ENCODE results near the gene TXNDC11.

TXNDC11 gene

DNA sequence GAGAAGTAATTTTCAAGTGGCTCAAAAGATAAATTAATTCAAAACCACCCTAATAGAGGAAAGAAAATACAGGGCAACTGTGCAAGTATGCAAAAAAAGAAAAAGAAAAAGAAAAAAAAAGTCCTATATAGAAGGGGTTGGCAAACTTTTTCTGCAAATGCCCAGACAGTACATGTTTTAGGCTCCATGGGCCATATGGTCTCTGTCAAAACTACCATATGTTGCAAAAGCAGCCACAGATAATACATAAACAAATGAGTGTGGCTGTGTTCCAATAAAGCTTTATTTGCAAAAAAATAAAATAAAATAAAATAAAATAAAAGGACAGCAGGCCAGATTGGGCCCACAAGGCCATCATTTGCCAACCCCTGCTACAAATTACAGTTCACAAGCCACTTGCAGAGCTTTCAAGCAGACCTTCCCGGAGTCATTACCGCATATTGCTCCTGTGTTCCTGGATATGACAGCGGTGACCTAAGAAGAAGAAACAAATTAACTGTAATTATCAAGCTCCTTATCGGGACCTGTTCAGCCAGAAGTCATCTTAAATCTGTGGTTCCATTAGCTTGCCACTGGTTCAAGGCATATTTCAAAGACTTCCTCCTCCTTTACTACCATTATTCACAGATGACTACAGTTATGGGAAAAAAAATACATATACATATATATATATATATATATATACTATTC, 38.5 kb upstream of the TXNDC11 start:
- DNase-seq (ENCODE audit: low spot score): no peak
- TF ChIP-seq, protein P1, sequence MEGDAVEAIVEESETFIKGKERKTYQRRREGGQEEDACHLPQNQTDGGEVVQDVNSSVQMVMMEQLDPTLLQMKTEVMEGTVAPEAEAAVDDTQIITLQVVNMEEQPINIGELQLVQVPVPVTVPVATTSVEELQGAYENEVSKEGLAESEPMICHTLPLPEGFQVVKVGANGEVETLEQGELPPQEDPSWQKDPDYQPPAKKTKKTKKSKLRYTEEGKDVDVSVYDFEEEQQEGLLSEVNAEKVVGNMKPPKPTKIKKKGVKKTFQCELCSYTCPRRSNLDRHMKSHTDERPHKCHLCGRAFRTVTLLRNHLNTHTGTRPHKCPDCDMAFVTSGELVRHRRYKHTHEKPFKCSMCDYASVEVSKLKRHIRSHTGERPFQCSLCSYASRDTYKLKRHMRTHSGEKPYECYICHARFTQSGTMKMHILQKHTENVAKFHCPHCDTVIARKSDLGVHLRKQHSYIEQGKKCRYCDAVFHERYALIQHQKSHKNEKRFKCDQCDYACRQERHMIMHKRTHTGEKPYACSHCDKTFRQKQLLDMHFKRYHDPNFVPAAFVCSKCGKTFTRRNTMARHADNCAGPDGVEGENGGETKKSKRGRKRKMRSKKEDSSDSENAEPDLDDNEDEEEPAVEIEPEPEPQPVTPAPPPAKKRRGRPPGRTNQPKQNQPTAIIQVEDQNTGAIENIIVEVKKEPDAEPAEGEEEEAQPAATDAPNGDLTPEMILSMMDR (IDR thresholded peaks at IDR 0.05; ENCODE audit: extremely low read depth, missing control alignments): no peak

DNA sequence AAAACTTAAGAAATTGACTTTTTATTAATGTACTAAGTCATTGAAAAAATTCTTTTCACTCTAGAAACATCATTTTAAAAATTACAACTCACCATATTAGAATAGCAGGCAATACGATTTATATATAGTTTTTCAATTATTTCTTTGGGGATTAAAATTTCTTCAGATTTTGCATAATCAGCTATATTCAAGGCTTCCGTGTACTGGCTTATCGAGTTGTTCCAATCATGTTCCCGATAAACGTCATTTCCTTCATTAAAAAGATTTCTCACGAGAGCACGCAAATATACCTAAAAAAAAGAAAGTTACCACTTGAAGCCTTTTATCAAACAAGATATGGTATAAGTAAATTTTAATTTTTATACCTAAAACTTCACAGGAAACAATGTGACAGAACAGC, 36.4 kb upstream of the TXNDC11 start:
- no peak for DNase-seq (ENCODE audit: low spot score)
- TF ChIP-seq, protein P1 (IDR thresholded peaks at IDR 0.05; ENCODE audit: extremely low read depth, missing control alignments): no peak

DNA sequence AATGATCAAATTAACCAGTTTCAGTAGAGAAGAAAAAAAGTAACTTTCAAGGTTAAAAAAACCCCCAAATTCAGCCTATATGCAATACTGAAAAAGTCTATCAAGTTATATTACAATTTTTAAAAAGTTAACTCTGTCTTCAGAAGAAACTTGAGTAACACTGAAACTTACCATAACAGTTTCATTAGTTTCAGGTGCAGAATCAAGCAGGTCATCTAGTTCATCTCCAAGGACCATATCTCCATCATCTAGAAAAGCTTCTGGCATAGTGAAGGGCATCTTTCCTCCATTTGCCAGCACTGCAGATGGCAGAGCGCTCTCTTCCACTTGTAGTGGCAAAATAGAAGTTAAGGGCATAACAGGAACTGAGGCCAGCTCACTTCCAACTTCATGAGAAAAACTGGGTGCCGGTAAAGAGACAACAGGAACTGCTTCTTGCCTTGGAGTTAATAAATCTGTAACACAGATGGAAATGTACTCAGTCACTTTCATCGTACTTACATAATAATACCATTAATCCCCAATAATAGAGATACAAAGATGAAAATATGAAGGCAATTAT, 31.5 kb upstream of the TXNDC11 start:
- no peak for DNase-seq (ENCODE audit: low spot score)
- TF ChIP-seq, protein P1 (IDR thresholded peaks at IDR 0.05; ENCODE audit: extremely low read depth, missing control alignments): no peak

DNA sequence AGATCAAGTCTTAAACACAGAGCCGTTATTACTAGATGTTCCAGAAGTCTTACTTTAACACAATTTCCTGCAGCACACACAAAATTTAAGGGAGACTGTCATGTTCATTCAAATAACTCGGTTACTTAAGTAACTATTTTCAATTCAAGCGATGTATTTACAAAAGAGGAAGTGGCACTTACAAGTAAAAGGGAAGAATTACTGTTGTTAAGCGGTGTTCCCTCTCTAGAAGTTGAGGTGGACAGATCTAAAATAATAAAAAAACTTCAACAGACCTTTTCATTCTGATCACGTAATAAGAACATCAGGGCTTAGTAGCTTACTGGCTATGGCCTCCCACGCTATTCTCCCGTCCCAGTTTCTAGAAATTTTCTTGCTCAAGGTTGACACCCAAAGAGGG, 26.2 kb upstream of the TXNDC11 start:
- no peak for DNase-seq (ENCODE audit: low spot score)
- TF ChIP-seq, protein P1 (IDR thresholded peaks at IDR 0.05; ENCODE audit: extremely low read depth, missing control alignments): no peak

DNA sequence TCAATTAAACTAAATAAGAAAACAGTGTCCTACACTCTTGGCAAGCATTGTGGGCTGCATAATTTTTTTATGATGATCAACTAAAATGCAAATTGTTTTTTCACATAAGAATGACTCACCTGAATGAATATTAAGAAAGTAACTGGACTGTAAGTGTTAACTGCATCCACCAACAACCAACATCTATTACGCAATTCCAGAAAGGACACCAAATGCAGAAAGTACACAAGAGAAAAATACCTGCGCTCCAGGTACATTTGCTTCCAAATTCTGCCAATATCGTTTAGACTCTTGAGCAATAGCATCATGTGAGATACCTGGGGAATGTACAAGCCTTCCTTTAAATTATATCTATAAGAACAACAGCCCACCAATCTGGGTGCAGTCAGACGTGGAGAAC, 19.8 kb upstream of the TXNDC11 start:
- no peak for DNase-seq (ENCODE audit: low spot score)
- TF ChIP-seq, protein P1 (IDR thresholded peaks at IDR 0.05; ENCODE audit: extremely low read depth, missing control alignments): no peak

DNA sequence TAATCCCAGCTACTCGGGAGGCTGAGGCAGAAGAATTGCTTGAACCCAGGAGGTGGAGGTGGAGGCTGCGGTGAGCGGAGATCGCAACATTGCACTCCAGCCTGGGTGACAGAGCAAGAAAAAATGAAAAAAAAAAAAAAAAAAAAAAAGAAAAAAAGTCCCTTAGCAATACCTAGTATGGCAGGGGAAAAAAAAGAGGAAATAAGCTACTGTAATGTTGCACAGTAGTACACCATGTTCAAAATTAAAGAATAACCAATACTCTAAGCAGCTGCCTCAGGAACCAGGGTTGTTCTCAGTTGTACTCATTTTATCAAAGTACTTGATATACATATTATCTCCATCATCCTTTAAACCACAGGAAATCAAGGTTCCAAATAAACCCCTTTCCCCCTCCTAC, 17.3 kb upstream of the TXNDC11 start:
- DNase-seq (ENCODE audit: low spot score): no peak
- TF ChIP-seq, protein P1 (IDR thresholded peaks at IDR 0.05; ENCODE audit: extremely low read depth, missing control alignments): no peak

DNA sequence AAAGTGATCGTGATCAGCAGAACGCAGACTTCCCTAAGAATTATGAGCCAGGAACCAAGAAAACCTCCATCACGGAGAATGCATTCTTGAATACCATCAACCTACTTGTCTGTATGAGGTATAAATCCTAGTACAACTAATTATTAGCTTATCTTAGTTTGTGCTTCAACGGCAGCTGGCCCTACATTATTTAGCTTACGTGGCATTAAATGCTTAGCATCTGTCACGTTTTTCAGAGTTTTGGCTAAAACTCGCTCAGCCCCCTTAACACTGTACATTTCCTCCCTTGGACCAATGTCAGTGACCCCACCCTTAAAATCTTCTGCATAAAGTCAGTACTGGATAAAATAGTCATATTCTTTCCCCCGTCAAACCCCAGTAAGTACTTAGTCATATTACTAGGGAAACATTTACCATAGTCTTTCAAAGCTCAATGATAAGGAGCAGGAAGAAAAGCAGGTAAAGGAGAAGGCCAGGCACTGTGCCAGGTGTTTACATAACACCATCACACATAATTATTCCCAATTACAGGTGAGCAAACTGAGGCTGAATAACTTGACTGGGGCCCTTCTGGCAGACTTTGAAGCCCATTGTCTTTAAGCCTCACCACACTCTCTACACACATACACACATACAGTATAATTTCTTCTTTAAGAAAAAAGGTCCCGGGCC, 16.6 kb upstream of the TXNDC11 start:
- TF ChIP-seq, protein P1 (IDR thresholded peaks at IDR 0.05; ENCODE audit: extremely low read depth, missing control alignments): no peak
- no peak for DNase-seq (ENCODE audit: low spot score)

Data from GM20000 (cell line).